HG02642 (cell line): ENCODE results near the gene ITFG1.
"Not testable (repeated sequence)": the region's sequence is repeated elsewhere in the genome, so short reads cannot be mapped to it uniquely, and the experiment has no call there.

Experiments used
- ATAC-seq: cut with Tn5 transposase; IDR thresholded peaks from one replicate; pipeline ENCODE4 v1.9.1; 2021; ENCODE audit warnings: mild to moderate bottlenecking; ENCODE audit not compliant: unreplicated experiment, poor library complexity

The ITFG1 gene

DNA sequence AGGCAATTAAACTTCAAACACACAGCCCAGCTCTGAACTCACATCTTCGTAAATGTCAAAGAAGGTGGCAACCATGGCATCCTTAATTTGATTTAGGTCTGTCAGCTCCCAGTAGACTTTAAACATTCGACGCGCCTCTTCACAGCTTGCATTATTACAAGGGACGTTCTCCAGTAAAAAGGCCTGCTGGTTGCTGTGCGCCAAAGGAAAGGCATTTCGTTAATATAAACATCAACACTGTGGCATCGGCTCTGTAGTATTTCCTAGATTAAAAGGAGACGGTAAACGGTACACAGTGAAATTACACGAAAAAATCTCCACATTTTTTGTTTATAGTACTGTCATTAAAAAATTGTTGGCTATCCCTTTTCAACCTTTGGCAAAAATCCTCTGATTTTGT, 200.4 kb downstream of the ITFG1 start:
- no peak for ATAC-seq

- ATAC-seq = no peak
Measured at GRCh38 chr16:47258874-47259461, 201.9 kb downstream of the ITFG1 start.

DNA sequence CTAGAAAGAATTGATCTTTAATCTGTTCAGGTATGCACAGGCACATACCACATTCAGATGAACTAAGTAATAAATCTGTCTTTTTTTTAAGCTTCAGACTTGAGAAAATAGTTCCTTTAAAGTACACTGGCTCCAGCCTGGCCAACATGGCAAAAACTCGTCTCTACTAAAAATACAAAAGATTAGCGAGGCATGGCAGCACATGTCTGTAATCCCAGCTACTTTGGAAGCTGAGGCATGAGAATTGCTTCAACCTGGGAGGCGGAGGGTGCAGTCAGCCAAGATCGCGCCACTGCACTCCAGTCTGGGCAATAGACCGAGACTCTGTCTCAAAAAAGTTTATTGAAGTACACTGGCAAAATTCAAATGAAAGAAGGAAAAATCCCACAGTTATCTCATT, 206.1 kb downstream of the ITFG1 start:
- no peak for ATAC-seq

DNA sequence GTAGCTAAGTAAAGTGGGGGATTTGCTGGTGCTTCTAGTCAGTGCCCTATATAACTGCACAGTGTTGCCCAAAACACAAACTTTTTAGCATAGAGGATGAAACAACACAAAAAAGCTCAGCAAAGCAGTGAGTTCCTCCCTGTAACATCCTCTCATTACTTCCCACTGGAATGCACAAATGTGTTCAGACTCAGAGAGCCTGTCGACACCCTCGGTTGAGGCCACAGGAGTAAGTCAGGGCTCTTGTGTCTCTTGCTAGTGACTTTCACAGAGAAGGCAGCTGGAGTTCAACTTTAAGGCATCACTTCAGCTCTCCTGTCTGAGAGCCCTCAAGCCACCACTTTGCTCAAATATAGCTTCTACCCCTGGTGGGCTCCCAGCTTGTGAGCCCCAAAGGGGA, 209.9 kb downstream of the ITFG1 start:
- no peak for ATAC-seq

- ATAC-seq = no peak
Measured at GRCh38 chr16:47247690-47248089, 213.2 kb downstream of the ITFG1 start.

GRCh38 chr16:47244206-47244605, 216.7 kb downstream of the ITFG1 start:
- no peak for ATAC-seq

DNA sequence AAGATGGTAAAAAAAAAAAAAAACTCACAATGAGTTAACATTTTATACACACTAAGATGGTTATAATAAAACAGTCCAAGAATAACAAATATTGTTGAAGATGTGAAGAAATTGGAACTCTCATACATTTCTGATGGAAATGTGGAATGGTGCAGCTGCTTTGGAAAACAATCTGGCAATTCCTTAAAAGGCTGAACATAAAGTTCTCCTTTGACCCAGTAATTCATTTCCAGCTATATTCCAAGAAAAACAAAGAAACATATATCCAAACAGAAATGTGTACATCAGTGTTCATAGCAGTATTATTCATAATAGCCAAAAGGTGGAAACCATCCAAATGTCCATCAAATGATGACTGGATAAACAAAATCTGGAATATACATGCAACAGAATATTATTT, 219.8 kb downstream of the ITFG1 start:
- ATAC-seq = no peak

DNA sequence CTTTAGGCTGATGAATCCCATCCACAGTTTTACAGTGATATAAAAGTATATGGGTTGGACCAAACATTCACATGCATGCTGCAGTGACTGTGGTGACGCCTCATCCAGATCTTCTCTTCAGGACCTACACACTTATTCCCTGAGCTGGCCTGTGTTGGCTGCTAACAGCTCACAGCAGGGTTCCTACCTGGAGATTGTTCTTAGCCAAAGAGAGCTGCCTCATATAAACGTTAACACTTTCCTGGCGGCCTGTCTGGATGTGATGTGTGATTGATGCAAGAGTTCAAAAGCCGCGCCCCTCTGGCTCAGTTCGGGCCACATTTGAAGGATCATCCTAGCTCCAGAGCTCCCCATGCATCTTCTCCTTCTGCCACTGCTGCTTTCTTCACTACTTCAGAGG, 224.1 kb downstream of the ITFG1 start:
- no peak for ATAC-seq

DNA sequence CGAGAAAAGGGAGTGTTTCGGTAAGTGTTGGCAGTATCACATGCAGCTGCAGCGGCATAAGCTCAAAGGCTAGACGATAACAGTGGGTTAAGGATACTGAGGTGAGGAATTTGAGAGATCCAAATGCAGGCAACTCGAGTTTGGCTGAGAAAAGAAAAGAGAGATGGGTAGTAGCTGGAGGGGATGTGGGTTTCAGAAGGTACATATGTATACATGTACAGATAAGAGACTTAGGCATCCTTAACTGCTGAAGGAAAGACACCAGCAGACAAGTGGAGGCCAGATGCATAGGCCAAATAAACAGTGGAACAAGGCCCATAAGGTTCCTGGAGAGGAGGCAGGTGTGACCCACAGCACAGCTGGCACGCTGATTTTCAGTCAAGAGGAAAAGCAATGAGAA, 230.6 kb downstream of the ITFG1 start:
- ATAC-seq = no peak

GRCh38 chr16:47229053-47230050, 231.5 kb downstream of the ITFG1 start:
- no peak for ATAC-seq

GRCh38 chr16:47228241-47228640, 232.6 kb downstream of the ITFG1 start:
- ATAC-seq = no peak

- no peak for ATAC-seq
Measured at GRCh38 chr16:47213761-47214440, 247.0 kb downstream of the ITFG1 start.

GRCh38 chr16:47211218-47211617, 249.6 kb downstream of the ITFG1 start:
- no peak for ATAC-seq

DNA sequence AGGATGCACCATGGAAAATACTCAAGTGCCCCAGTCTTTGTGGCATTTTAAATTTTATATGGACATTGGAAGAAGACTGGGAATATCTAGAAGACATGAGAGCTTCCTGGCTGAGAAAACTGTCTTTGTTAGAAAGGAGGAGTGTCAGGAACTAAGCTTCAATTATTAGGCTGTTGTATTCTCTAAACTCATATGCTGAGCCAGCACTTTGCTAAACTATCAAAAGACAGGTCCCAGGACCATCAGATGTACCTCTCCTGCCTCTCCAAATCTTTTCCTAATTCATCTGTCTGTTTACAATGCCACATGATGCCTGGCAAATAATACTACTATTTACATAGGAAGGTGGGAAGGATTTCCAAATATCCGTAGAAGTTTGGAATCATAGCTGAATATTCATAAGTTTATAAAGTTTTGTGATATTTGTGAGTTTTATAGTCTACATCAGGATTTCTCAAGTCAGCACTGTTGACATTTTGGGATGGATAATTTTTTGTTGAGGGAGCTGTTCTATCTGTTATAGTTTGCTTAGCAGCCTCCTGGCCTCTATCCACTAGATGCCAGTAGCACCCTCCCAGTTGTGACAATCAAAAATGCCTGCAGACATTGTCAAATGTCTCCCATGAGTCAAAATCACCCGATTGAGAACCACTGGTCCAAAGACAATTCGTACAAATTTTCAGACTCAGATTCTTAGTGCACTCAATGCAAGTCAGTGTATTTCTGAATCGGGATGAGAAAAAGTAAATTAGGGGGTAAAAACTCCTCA, 255.9 kb downstream of the ITFG1 start:
- ATAC-seq = no peak

GRCh38 chr16:47203433-47203832, 257.4 kb downstream of the ITFG1 start:
- not testable (repeated sequence) for ATAC-seq

GRCh38 chr16:47198180-47198575, 262.7 kb downstream of the ITFG1 start:
- ATAC-seq = no peak

DNA sequence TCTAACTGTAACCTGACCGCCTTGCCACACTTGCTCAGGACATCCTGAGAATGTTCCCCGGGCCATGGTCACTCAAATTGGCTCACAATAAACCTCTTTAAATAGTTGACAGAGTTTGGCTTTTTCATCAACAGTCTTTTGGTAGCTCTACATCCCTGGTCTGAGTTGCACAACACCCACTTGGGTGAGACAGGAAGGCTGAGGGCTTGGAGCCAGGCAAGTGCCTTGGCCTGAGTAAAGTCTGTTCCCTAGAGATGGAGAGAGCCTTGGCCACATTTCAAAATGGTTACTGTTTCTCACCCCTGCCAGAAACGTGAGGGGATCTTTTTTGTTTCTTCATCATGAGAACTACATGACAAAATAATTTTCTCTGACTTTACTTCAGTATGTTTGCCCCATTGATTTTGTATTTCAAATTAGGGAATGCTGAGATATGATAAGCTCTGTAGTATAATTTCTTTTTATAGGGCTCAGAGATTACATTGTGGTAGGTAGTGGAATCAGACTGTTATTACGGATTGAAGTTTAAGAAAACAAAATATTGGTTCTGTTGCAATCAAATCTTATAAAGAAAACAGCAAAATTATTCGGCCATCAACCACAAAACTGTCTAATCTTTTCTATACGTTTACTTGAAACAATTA, 263.2 kb downstream of the ITFG1 start:
- ATAC-seq = no peak

DNA sequence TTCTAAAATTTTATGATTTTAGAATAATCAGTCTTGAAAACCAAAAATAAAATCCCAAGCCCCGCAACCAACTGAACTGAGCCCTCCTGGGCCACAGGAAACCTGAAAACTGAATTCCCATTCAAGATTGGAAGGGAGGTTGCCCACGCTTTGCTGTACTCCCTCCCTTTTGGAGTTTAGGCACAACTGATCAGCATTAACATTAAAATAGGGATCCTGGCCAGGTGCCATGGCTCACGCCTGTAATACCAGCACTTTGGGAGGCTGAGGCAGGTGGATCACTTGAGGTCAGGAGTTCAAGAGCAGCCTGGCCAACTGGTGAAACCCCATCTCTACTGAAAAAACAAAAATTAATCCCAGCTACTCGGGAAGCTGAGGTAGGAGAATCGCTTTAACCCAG, 264.4 kb downstream of the ITFG1 start:
- ATAC-seq = no peak

- ATAC-seq = no peak
Measured at GRCh38 chr16:47182318-47182717, 278.5 kb downstream of the ITFG1 start.

- not testable (repeated sequence) for ATAC-seq
Measured at GRCh38 chr16:47181066-47181465, 279.8 kb downstream of the ITFG1 start.
